Pancreas (tissue), 10 donors: ENCODE results near the gene TNFSF13. TPM values are rescaled to one million over a fixed set of nuclear protein-coding genes. Genes with fewer than 3 reads are reported as not detected.

Source experiments
- ATAC-seq, 4 donors: fragments of 200-7000 bp; cut with Tn5 transposase; one replicate each; pipeline versions ENCODE4 v1.8.0 to v1.9.1; 2020; ENCODE audit warnings: mild to moderate bottlenecking in 4 of 4, moderate library complexity in 4 of 4
- DNase-seq, 6 donors: peaks; one replicate each; pipeline ENCODE4 v3.0.0-alpha.2; 2020
- FAIRE-seq: peaks from 2 replicates; lab custom pipeline; 2012; peaks lifted over from hg19 to GRCh38; lab: Jason Lieb, UNC
- H3K27ac ChIP-seq, 4 donors: fragments of 200-600 bp; sonication (generic); 1 replicate in 3 of 4; 2 replicates in 1 of 4; pipeline versions ENCODE4 v1.5.0 to v1.8.0; 2020
- H3K27me3 ChIP-seq, 4 donors: fragments of 200-600 bp; one replicate each; pipeline ENCODE4 v1.8.0; 2021
- H3K36me3 ChIP-seq, 3 donors: fragments of 200-600 bp; sonication (generic) in 1 of 3; one replicate each; pipeline versions ENCODE4 v1.5.0 to v1.8.0; 2020 to 2021
- H3K4me1 ChIP-seq, 3 donors: fragments of 200-600 bp; one replicate each; pipeline ENCODE4 v1.8.0; 2021
- H3K4me3 ChIP-seq, 4 donors: fragments of 200-600 bp; sonication (generic) in 2 of 4; one replicate each; pipeline versions ENCODE4 v1.5.0 to v1.8.0; 2020 to 2021
- H3K9me3 ChIP-seq, 4 donors: fragments of 200-600 bp; one replicate each; pipeline ENCODE4 v1.8.0; 2021
- CTCF ChIP-seq, 4 donors: fragments of 200-600 bp; sonication (generic) in 3 of 4; IDR thresholded peaks; one replicate each; pipeline versions ENCODE4 v1.5.0 to v1.8.0; 2021; ENCODE audit warnings: antibody characterized with exemption in 4 of 4
- WGBS, 2 donors: extraction: QIAGEN DNeasy Blood & Tissue Kit; methylation state at CpG; one replicate each; pipeline ENCODE4 v1.1.7; 2013; 5-methylcytosine and 5-hydroxymethylcytosine counted together
- intact Hi-C, 3 donors: fragments of 100-400 bp; cut with DNase I; formaldehyde crosslinking; loops; one replicate each; pipeline versions ENCODE4 v1.11.1 to v1.14.2; 2022
- polyA plus RNA-seq, 2 donors: library from polyadenylated mRNA; stranded (reverse); fragments of 200-250 nt; gene quantifications; one replicate each; pipeline ENCODE4 v1.2.3, GENCODE V29; 2013
- total RNA-seq, 6 donors: library from RNA; stranded (reverse); fragmentation: NEBNext Ultra II Directional in 4 of 6; extraction: Animal tissue kit (Norgen Biotek cat#: 25700) in 4 of 6; gene quantifications; one replicate each; pipeline versions ENCODE4 v1.2.1 to v1.2.4, GENCODE V29; 2021 to 2023
- donor health status: healthy with polysubstance abuse.
- donor health status: DM: no; HTN: no; CAD: no; lungs with moderate emphysema.
- donor health status: DM: no; HTN: no; CAD: no.
- donor health status: control.
- donor health status: control.
- donor health status: Bipolar disorder and iron deficiency.
- donor health status: DM: yes; HTN: yes; CAD: no.
- donor health status: DM: no; HTN: no; CAD: no.
- donor health status: DM: no; HTN: no; CAD: no.
- donor health status: DM: yes; HTN: yes; CAD: no.

Gene TNFSF13, protein sequence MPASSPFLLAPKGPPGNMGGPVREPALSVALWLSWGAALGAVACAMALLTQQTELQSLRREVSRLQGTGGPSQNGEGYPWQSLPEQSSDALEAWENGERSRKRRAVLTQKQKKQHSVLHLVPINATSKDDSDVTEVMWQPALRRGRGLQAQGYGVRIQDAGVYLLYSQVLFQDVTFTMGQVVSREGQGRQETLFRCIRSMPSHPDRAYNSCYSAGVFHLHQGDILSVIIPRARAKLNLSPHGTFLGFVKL
- total RNA-seq = 10 to 100 TPM; 10.5 to 31.2 (median 15.4) TPM
- polyA plus RNA-seq = 10 to 100 TPM; 16.9 to 17.8 TPM

- no peaks in the 10 kb centered on the region for H3K9me3 ChIP-seq
- intact Hi-C loops = loop anchor here in 1 of 3 donors (10.0 kb wide), 1 partner anchor 204 kb away; the partner anchor contains the start of genes KCTD11 and TMEM95
- no peak for FAIRE-seq
- WGBS, 2 donors = 8 to 10% methylated on average over 16 of the region's 16 CpGs
- no peaks in the 10 kb centered on the region for H3K36me3 ChIP-seq
- peak within 1 kb of the TSS; percentile 80 to 94 (median 90) for H3K27ac ChIP-seq
- ATAC-seq = peak; percentile 8 to 24 (median 16)
- H3K4me3 ChIP-seq = peak within 1 kb of the TSS; percentile 10 to 97 (median 53)
- H3K27me3 ChIP-seq = no peaks in the 10 kb centered on the region
- DNase-seq = peak in 5 of 6 donors; percentile 46 to 78 (median 60)
- H3K4me1 ChIP-seq = peaks cover 25 to 43% (median 30%) of the 10 kb centered on the region in 3 donors
- TF ChIP-seq CTCF (IDR thresholded peaks at IDR 0.05) = no peak
Measured at GRCh38 chr17:7558544-7559319, at the start of gene TNFSF13. Gene TNFSF13, plus strand, starts transcription at chr17:7558750. Its CDS starts 290 bp downstream, at chr17:7559040.

- Histone ChIP-seq H3K9me3 (no peaks in the 10 kb centered on the region), H3K27ac (no peak overlapping the region), H3K4me3 (no peak overlapping the region), H3K36me3 (peaks cover 0 to 83% (median 46%) of the 10 kb centered on the region in 3 donors), H3K4me1 (no peaks in the 10 kb centered on the region), H3K27me3 (no peaks in the 10 kb centered on the region)
- no peak for ATAC-seq
- FAIRE-seq = no peak
- 91 to 93% methylated on average over 9 of the region's 9 CpGs for WGBS, 2 donors
- no peak for TF ChIP-seq CTCF (IDR thresholded peaks at IDR 0.05)
- DNase-seq = no peak
- intact Hi-C loops = no loop called here
Measured at GRCh38 chr17:7508846-7509245, 49.7 kb upstream of the TNFSF13 start.

GRCh38 chr17:7509937-7510336 lies 48.6 kb upstream of the TNFSF13 start:
- intact Hi-C loops = loop anchor here in 2 of 3 donors (5.0 to 10.0 kb wide), 2 partner anchors 52 to 165 kb away; partner anchors contain the start of gene SENP3 (in 1 of the 2)
- no peak overlapping the region for H3K4me3 ChIP-seq
- FAIRE-seq (no peak), ATAC-seq (no peak), DNase-seq (no peak)
- WGBS, 2 donors = 65 to 68% methylated on average over 5 of the region's 5 CpGs
- H3K4me1 ChIP-seq = no peaks in the 10 kb centered on the region
- no peaks in the 10 kb centered on the region for H3K27me3 ChIP-seq
- no peak overlapping the region for H3K27ac ChIP-seq
- H3K9me3 ChIP-seq = no peaks in the 10 kb centered on the region
- no peak for TF ChIP-seq CTCF (IDR thresholded peaks at IDR 0.05)
- peaks cover 0 to 73% (median 44%) of the 10 kb centered on the region in 3 donors for H3K36me3 ChIP-seq

GRCh38 chr17:7511108-7511507 lies 47.4 kb upstream of the TNFSF13 start:
- TF ChIP-seq CTCF (IDR thresholded peaks at IDR 0.05) = no peak
- no peak for DNase-seq
- Histone ChIP-seq H3K4me1 (no peaks in the 10 kb centered on the region), H3K27me3 (no peaks in the 10 kb centered on the region), H3K4me3 (no peak overlapping the region), H3K9me3 (no peaks in the 10 kb centered on the region), H3K36me3 (peaks cover 0 to 66% (median 44%) of the 10 kb centered on the region in 3 donors), H3K27ac (no peak overlapping the region)
- FAIRE-seq = no peak
- intact Hi-C loops = loop anchor here in 2 of 3 donors (5.0 to 10.0 kb wide), 2 partner anchors 51 to 164 kb away; partner anchors contain the start of gene SENP3 (in 1 of the 2)
- ATAC-seq = no peak
- WGBS, 2 donors = 79 to 86% methylated on average over 10 of the region's 10 CpGs
